NK-92 treated with Interleukin-12 subunit alpha and Interleukin-12 subunit beta, amount 100 ng/mL, for 24 hours (cell line): ENCODE data around the gene NUTF2.

Experiments
- DNase-seq: peaks from one replicate; lab custom pipeline; 2025; lab: John Stamatoyannopoulos, UW

Gene NUTF2

DNA sequence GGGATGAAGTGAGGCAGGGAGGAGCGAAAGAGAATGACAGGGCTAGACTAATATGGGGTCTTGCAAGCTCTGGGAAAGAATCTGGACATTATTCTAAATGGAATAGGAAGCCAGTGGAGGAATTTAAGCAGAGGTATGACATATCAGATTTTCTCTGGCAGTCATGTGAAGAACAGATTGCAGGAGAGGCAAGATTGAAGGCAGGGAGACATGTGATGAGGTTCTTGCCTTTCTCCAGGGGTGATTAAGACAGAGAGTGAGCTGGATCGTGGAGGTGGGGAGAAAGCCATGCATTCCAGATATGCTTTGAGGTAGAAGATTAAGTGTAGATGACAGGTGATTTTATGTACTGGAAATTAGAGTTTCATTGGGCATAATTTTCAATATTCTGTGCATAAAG lies 8.9 kb upstream of the NUTF2 start:
- no peak for DNase-seq

DNA sequence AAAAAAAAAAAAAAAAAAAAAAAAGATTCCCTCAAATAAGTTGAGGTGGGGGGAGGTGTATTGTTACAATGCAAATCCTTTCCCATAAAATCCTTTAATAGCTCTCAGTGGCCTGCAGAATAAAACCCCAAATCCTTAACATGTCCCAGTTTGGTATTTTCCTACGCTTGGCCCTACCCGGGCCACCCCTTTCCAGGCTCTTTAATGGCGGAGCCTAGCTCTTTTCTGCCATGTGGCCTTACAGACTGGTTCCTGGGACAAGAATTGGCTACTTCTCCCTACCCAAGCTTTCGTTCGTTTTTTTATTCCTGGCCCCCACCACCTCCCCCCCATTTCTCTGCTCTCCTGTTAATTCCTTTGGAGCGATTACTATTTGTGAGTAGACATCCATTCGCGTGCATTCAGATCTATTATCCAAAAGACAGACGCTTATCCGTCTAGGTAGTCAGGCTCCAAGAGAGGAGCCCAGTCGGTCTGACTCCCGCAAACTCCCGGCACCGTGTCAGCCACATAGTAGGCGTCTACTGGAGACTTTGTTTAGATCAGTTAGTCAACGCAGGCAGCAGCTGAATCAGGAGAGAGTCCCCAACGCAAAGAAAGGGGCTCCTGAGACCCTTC lies 5.4 kb upstream of the NUTF2 start:
- no peak for DNase-seq

DNA sequence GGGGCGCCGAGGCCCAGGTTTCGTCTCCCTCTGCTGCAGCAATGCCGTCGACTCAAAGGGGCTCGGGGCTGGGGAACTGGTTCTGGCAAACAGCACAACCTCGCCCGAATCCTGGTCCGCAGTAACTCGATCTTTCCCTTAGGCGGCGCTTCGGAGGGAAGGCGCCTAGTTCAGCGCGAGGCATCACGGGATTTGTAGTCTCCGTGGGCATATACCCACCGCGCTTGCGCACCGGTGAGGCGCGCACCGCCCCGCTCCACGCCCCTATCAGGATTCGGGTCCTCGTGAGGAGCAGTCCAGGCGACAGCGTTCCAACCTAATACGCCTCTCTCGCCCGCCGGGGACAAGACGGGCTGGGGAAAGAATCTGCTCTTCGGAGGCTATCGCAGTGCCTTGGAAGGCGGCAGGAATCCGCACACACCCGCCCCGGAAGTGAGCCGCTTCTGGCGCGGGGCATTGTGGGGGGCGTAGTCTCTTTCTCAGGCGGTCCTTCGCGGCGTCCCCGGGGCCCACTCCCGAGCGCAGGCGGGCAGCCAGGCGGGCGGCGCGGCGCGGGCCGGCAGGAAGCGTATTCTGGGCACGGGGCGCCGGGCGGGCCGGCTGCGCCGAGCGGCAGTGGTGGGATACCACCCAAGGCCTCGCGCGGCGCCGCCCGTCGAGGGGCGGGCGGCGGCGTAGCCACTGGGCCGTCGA lies 4.8 kb upstream of the NUTF2 start, which contains the start of gene THAP11:
Gene THAP11, plus strand, starts transcription at position 505 of the 693 bp plus-strand sequence. CDS start 235 bp downstream, outside the sequence.
- peak; percentile 85 for DNase-seq

DNA sequence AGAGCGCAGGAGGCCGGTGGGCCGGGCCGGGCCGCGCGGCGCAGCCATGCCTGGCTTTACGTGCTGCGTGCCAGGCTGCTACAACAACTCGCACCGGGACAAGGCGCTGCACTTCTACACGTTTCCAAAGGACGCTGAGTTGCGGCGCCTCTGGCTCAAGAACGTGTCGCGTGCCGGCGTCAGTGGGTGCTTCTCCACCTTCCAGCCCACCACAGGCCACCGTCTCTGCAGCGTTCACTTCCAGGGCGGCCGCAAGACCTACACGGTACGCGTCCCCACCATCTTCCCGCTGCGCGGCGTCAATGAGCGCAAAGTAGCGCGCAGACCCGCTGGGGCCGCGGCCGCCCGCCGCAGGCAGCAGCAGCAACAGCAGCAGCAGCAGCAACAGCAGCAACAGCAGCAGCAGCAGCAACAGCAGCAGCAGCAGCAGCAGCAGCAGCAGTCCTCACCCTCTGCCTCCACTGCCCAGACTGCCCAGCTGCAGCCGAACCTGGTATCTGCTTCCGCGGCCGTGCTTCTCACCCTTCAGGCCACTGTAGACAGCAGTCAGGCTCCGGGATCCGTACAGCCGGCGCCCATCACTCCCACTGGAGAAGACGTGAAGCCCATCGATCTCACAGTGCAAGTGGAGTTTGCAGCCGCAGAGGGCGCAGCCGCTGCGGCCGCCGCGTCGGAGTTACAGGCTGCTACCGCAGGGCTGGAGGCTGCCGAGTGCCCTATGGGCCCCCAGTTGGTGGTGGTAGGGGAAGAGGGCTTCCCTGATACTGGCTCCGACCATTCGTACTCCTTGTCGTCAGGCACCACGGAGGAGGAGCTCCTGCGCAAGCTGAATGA lies 4.0 kb upstream of the NUTF2 start:
- peak; percentile 42 for DNase-seq

GRCh38 chr16:67843343-67843765 lies 3.4 kb upstream of the NUTF2 start:
- no peak for DNase-seq

GRCh38 chr16:67844497-67844896 lies 2.2 kb upstream of the NUTF2 start:
- no peak for DNase-seq

DNA sequence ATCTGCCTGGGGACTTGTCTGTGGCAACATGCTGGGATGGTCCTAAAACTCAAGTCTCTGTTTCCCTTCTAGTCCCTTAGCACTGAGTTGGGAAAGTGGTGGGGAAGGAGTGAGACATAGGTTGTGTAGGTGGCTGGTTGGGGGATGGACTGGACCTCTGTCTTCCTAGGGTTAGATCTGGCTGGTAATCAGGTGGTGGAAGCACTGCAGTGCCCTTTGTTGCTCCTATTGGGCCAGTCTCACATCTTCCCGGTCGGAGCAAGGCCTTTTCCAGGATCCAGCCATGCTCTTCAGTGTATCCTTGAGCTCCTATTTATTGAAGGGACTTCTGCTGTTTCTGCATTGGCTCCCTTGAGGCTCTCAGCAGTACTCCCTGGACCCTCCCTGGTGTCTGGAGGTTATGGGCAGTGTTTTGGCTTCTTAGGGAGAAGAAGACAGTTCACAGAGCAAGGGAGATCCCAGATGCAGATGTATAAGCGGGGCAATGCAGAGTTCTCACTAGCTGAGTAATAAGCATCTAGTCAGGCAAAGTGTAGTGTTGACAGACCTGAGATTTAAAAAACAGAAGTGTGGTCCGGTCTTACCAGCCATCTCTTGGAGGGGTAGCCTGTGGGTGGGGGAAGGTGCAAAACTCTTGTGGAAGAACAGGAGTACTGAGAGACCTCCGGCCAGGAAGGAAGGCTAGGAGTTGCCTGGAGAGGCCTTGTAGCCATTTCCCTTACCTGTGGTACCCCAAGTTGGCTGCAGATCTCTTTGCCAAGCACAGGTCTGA lies 1.3 kb upstream of the NUTF2 start:
- DNase-seq = no peak

DNA sequence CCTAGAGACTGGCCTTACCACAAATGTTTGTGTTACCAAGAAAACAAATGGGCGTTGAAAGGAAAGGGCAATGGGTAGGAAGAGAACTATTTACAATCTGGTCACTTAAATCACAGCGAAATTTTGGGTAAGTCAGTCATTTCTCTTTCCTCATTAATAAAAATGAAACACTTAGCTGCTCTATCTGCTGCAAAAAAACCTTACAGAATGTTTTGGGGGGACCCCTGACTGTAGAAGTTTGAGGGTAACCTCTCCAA lies 742 bp upstream of the NUTF2 start:
- no peak for DNase-seq

- DNase-seq = no peak
These were observed 530 bp downstream of the NUTF2 start, which contains the start of gene CENPT for GRCh38 chr16:67847064-67847861. Gene CENPT, minus strand, starts transcription at chr16:67847693. Its CDS starts 13,834 bp downstream, at chr16:67833859.

DNA sequence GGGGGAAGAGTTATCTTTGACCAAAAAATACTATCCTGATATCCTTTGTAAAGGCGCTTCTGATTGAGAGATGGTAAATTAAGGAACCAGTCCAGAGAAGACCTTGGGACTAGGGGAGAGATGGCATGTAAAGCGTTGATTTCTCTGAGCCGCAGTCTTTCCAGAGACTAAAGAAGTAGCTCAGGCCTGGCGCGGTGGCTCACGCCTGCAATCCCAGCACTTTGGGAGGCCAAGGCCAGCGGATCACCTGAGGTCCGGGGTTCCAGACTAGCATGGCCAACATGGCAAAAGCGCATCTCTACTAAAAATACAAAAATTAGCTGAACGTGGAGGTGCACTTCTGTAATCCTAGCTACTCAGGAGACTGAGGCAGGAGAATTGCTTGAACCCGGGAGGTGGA lies 1.4 kb downstream of the NUTF2 start:
- DNase-seq = no peak

GRCh38 chr16:67853670-67854069 lies 6.9 kb downstream of the NUTF2 start:
- no peak for DNase-seq

- no peak for DNase-seq
These were observed 9.1 kb downstream of the NUTF2 start for GRCh38 chr16:67855789-67856188.

GRCh38 chr16:67856927-67857546 lies 10.3 kb downstream of the NUTF2 start:
- no peak for DNase-seq

GRCh38 chr16:67857547-67858233 lies 11.0 kb downstream of the NUTF2 start:
- DNase-seq = peak; percentile 10

- no peak for DNase-seq
These were observed 11.8 kb downstream of the NUTF2 start for GRCh38 chr16:67858500-67858899.

DNA sequence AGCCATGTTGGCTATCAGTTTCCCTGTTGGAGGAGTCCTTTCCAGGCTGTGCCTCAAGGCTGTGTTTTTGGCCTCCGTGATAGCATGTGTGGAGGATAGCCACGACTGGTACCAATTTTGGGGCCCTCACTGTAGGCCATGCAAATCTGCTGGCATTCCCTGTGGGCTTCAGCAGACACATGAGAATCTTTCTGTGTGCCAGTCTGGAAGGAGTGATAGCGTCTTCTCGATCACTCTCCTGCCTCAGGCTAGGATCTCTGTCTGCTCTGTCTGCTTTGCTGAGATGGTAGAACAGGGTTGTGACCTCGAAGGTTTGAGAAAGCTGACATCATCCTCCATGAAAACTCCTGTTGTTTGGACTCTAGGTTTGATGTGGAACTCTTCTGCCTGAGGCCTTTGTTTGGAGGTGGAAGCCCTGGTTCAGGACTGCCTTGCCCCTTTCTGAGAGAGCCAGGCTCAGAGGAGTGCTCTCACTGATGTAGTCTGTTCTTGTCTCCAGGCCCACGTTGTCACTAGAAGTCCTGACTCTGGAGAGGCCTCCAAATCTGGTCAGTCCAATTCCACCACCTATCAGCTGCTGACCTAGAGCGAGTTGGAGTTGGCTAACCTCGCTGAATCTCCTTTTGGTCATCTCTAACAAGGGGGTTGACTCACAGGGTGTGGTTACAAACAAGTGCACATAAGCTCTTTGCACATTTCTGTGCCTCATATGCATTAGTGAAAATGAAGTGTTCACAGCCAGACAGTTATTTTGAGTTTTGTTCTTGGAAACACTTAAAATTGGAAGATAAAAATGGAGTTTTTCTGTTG lies 14.1 kb downstream of the NUTF2 start:
- DNase-seq = no peak

- no peak for DNase-seq
These were observed 15.1 kb downstream of the NUTF2 start for GRCh38 chr16:67861877-67862276.

DNA sequence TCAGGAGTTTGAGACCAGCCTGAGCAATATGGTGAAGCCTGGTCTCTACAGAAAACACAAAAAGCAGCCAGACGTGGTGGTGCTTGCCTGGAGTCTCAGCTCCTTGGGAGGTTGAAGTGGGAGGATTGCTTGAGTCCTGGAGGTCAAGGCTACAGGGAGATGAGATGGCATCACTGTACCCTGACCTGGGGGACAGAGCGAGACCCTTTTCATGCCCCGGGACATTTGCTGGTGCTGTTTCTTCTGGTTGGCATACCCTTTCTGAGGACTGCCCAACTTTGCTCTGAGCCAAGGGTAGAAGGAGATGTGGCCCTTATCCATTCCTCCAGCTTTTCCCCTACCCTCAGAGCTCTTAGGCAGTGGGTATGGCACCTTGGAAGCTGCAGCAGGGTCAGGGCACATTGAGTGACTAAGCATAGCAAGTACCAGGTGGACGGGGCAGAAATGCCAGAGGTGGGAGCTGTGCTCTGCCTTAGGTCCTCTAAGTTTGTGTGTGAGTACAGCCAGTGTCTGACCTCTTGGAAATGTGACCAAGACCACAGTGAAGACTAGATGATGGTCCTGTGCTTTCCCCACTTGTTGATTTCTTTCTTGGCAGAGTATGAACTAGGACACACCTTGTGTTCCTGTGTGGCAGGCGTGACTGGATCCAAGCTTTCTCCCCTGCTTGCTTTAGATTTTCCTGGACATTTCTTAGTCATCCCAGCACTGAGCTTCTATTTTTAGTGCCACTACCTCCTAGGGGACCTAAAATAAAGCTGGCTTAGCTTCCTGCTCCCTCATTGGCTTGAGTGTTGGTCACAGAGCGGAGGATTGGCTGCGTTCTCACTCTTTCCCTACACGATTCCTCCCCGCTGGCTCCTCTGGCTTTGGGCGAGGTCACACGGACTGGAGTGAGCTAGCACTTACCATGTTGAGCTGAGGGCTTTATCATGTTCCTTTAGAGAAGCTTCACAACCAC lies 16.2 kb downstream of the NUTF2 start:
- no peak for DNase-seq
